ENCODE data around the gene ZGLP1. TPM values are rescaled to one million over a fixed set of nuclear protein-coding genes. Genes with fewer than 3 reads are reported as not detected.

ZGLP1 gene
- total RNA-seq, 3 donors from 2014 or later (not counting 1 experiment from before 2014, with no cell fraction given), result 1.4 to 2.2 (median 1.9) TPM

DNA sequence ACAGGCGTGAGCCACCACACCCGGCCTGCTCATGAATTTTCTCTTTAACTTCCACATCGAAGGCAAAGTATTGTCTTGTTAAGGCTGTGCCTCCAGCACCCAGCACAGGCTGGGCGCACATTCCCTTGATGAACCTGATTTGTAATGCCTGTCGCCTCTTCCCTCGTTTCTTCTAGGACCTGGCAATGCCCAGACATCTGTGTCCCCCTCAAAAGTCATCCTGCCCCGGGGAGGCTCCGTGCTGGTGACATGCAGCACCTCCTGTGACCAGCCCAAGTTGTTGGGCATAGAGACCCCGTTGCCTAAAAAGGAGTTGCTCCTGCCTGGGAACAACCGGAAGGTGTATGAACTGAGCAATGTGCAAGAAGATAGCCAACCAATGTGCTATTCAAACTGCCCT, 35.0 kb downstream of the ZGLP1 start:
- Histone ChIP-seq H3K27ac (ENCODE audit: low read length) (no peak overlapping the region), H3K4me1 (ENCODE audit: control insufficient read depth, insufficient read depth, low read length) (peaks cover 48% of the 10 kb centered on the region), H3K36me3 (ENCODE audit: control insufficient read depth, insufficient read depth, low read length) (peaks cover 23% of the 10 kb centered on the region), H3K9me3 (ENCODE audit: control insufficient read depth, insufficient read depth, low read length) (no peaks in the 10 kb centered on the region), H3K27me3 (ENCODE audit: control insufficient read depth, insufficient read depth, low read length) (no peaks in the 10 kb centered on the region), H3K4me3 (ENCODE audit: low read length) (no peak overlapping the region)
- no peak for ATAC-seq
- peak overlapping the region; percentile 12 to 94 for H3K27ac Mint-ChIP-seq
- 97% methylated on average over 10 of the region's 10 CpGs for WGBS (ENCODE audit: insufficient coverage)
- peaks cover 35 to 43% of the 10 kb centered on the region in 2 donors for H3K4me1 Mint-ChIP-seq
- H3K4me3 Mint-ChIP-seq, result no peak overlapping the region
- intact Hi-C loops (cut with micrococcal nuclease), result loop anchor here (5.0 kb wide), 1 partner anchor 163 kb away; no protein-coding TSS in a partner anchor
- TF ChIP-seq, protein P1, sequence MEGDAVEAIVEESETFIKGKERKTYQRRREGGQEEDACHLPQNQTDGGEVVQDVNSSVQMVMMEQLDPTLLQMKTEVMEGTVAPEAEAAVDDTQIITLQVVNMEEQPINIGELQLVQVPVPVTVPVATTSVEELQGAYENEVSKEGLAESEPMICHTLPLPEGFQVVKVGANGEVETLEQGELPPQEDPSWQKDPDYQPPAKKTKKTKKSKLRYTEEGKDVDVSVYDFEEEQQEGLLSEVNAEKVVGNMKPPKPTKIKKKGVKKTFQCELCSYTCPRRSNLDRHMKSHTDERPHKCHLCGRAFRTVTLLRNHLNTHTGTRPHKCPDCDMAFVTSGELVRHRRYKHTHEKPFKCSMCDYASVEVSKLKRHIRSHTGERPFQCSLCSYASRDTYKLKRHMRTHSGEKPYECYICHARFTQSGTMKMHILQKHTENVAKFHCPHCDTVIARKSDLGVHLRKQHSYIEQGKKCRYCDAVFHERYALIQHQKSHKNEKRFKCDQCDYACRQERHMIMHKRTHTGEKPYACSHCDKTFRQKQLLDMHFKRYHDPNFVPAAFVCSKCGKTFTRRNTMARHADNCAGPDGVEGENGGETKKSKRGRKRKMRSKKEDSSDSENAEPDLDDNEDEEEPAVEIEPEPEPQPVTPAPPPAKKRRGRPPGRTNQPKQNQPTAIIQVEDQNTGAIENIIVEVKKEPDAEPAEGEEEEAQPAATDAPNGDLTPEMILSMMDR (IDR thresholded peaks at IDR 0.05), result no peak
- H3K36me3 Mint-ChIP-seq, result no peaks in the 10 kb centered on the region
- no peaks in the 10 kb centered on the region for H3K27me3 Mint-ChIP-seq (ENCODE audit: low read depth in 2 of 2)
- DNase-seq, result peak in 1 of 2 donors; percentile 3
- no peaks in the 10 kb centered on the region for H3K9me3 Mint-ChIP-seq

DNA sequence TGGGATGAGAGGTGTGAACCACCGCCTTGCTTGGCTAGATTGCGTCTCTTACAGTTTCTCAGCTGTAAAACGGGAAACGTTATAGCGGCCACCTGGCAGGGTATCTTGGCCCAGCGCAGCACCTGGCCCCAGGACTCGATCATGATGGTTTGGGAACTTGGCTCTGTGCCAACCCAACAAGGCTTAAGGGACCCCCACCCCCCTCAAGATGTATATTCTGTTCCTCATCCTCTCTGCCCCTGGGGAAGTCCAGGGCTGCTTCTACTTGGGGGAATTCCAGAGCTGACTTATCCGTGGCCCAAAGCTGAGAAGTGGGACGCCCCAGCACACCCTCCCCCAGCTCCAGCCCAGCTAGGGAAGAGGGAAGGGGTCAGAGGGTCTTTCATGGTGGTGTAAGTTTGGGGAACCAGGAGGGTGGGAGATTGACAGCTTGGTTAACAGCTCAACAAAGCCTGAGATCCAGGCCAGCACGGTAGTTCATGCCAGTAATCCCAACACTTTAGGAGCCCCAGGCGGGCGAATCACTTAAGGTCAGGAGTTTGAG, 38.0 kb downstream of the ZGLP1 start:
- TF ChIP-seq, protein P1 (IDR thresholded peaks at IDR 0.05), result no peak
- intact Hi-C loops (cut with micrococcal nuclease), result loop anchor here (2.0 to 5.0 kb wide), 5 partner anchors 19 to 166 kb away; partner anchors contain the start of genes RAVER1 and TYK2
- 15% methylated on average over 11 of the region's 12 CpGs for WGBS (ENCODE audit: insufficient coverage)
- peaks cover 28 to 42% of the 10 kb centered on the region in 2 donors for H3K4me1 Mint-ChIP-seq
- no peaks in the 10 kb centered on the region for H3K9me3 ChIP-seq (ENCODE audit: control insufficient read depth, insufficient read depth, low read length)
- peak overlapping the region; percentile 94 to 96 for H3K27ac Mint-ChIP-seq
- peaks cover 14% of the 10 kb centered on the region for H3K36me3 ChIP-seq (ENCODE audit: control insufficient read depth, insufficient read depth, low read length)
- peak overlapping the region; percentile 90 for H3K4me3 Mint-ChIP-seq
- ATAC-seq (peak; percentile 23 to 39 (median 26)), DNase-seq (peak; percentile 51 to 84)
- peak overlapping the region; percentile 97 for H3K27ac ChIP-seq (ENCODE audit: low read length)
- H3K27me3 Mint-ChIP-seq (ENCODE audit: low read depth in 2 of 2), result no peaks in the 10 kb centered on the region
- no peaks in the 10 kb centered on the region for H3K36me3 Mint-ChIP-seq
- no peaks in the 10 kb centered on the region for H3K27me3 ChIP-seq (ENCODE audit: control insufficient read depth, insufficient read depth, low read length)
- peaks cover 40% of the 10 kb centered on the region for H3K4me1 ChIP-seq (ENCODE audit: control insufficient read depth, insufficient read depth, low read length)
- H3K9me3 Mint-ChIP-seq, result no peaks in the 10 kb centered on the region
- peak overlapping the region; percentile 83 for H3K4me3 ChIP-seq (ENCODE audit: low read length)

DNA sequence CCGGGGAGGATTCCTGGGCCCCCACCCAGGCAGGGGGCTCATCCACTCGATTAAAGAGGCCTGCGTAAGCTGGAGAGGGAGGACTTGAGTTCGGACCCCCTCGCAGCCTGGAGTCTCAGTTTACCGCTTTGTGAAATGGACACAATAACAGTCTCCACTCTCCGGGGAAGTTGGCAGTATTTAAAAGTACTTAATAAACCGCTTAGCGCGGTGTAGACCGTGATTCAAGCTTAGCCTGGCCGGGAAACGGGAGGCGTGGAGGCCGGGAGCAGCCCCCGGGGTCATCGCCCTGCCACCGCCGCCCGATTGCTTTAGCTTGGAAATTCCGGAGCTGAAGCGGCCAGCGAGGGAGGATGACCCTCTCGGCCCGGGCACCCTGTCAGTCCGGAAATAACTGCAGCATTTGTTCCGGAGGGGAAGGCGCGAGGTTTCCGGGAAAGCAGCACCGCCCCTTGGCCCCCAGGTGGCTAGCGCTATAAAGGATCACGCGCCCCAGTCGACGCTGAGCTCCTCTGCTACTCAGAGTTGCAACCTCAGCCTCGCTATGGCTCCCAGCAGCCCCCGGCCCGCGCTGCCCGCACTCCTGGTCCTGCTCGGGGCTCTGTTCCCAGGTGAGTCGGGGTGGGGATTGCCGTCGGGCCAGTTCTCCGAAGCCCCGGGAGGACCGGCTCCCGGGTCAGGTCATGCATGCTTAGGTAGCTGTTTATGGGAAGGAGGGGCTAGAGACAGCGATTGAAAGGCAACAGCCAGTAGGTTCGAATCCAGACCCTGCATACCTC, 38.8 kb downstream of the ZGLP1 start, which contains the start of gene ICAM1:
Gene ICAM1 (plus strand): TSS at position 505 of the 779 bp plus-strand sequence. CDS start 40 bp downstream, at position 545.
- Histone ChIP-seq H3K36me3 (ENCODE audit: control insufficient read depth, insufficient read depth, low read length) (peaks cover 12% of the 10 kb centered on the region), H3K4me1 (ENCODE audit: control insufficient read depth, insufficient read depth, low read length) (peaks cover 40% of the 10 kb centered on the region), H3K27me3 (ENCODE audit: control insufficient read depth, insufficient read depth, low read length) (no peaks in the 10 kb centered on the region), H3K9me3 (ENCODE audit: control insufficient read depth, insufficient read depth, low read length) (no peaks in the 10 kb centered on the region), H3K4me3 (ENCODE audit: low read length) (peak within 1 kb of the TSS; percentile 83), H3K27ac (ENCODE audit: low read length) (peak within 1 kb of the TSS; percentile 97)
- peaks cover 28 to 42% of the 10 kb centered on the region in 2 donors for H3K4me1 Mint-ChIP-seq
- H3K9me3 Mint-ChIP-seq, result no peaks in the 10 kb centered on the region
- under 1% methylated on average over 51 of the region's 51 CpGs for WGBS (ENCODE audit: insufficient coverage)
- ATAC-seq (peak; percentile 49 to 75 (median 63)), DNase-seq (peak; percentile 70 to 88)
- TF ChIP-seq, protein P1 (IDR thresholded peaks at IDR 0.05), result no peak
- peak within 1 kb of the TSS; percentile 94 to 96 for H3K27ac Mint-ChIP-seq
- intact Hi-C loops (cut with micrococcal nuclease), result loop anchor here (2.0 to 5.0 kb wide), 5 partner anchors 20 to 166 kb away; partner anchors contain the start of genes RAVER1 and TYK2
- peak within 1 kb of the TSS; percentile 90 for H3K4me3 Mint-ChIP-seq
- no peaks in the 10 kb centered on the region for H3K36me3 Mint-ChIP-seq
- H3K27me3 Mint-ChIP-seq (ENCODE audit: low read depth in 2 of 2), result no peaks in the 10 kb centered on the region

All from natural killer cell (primary cell).